Mucosa of rectum (tissue), 2 donors: ENCODE data around the gene MICAL2.

ENCODE experiments used
- H3K27ac ChIP-seq, 2 donors: one replicate each; pipeline ENCODE4 v1.7.0; 2013; ENCODE audit warnings: inconsistent platforms in 2 of 2, low read depth in 2 of 2, low read length in 2 of 2
- H3K27me3 ChIP-seq, 2 donors: one replicate each; pipeline ENCODE4 v1.7.0; 2013; ENCODE audit warnings: low read length in 2 of 2; ENCODE audit not compliant: control insufficient read depth in 2 of 2, insufficient read depth in 2 of 2
- H3K36me3 ChIP-seq, 2 donors: one replicate each; pipeline ENCODE4 v1.7.0; 2013; ENCODE audit warnings: low read length in 2 of 2; ENCODE audit not compliant: control insufficient read depth in 2 of 2, insufficient read depth in 2 of 2
- H3K4me1 ChIP-seq, 2 donors: one replicate each; pipeline ENCODE4 v1.7.0; 2013; ENCODE audit warnings: low read length in 2 of 2, mild to moderate bottlenecking in 1 of 2; ENCODE audit not compliant: control insufficient read depth in 2 of 2, insufficient read depth in 2 of 2
- H3K4me3 ChIP-seq, 2 donors: one replicate each; pipeline ENCODE4 v1.7.0; 2013; ENCODE audit warnings: low read length in 2 of 2
- H3K9ac ChIP-seq, 2 donors: one replicate each; pipeline ENCODE4 v1.7.0; 2013; ENCODE audit warnings: low read length in 2 of 2, low read depth in 1 of 2, mild to moderate bottlenecking in 1 of 2
- H3K9me3 ChIP-seq, 2 donors: one replicate each; pipeline ENCODE4 v1.7.0; 2013; ENCODE audit warnings: low read length in 2 of 2; ENCODE audit not compliant: control insufficient read depth in 2 of 2
- donor health status: healthy.
- donor health status: Normal muscosa, but diverticular disease.

The MICAL2 gene

GRCh38 chr11:12176410-12176809 is 66.0 kb downstream of the MICAL2 start:
- H3K4me1 ChIP-seq, result peaks cover 9 to 20% of the 10 kb centered on the region in 2 donors

GRCh38 chr11:12177739-12178338 is 67.4 kb downstream of the MICAL2 start:
- Histone ChIP-seq H3K4me3 (no peak overlapping the region), H3K4me1 (peaks cover 8 to 15% of the 10 kb centered on the region in 2 donors), H3K36me3 (peaks cover 0 to 5% of the 10 kb centered on the region in 2 donors), H3K27me3 (no peaks in the 10 kb centered on the region), H3K27ac (peak overlapping the region in 1 of 2 donors; percentile 1), H3K9me3 (no peaks in the 10 kb centered on the region), H3K9ac (no peak overlapping the region)

More at GRCh38 chr11:12176410-12176809, 66.0 kb downstream of the MICAL2 start:
- H3K9ac ChIP-seq, result no peak overlapping the region
- no peak overlapping the region for H3K4me3 ChIP-seq
- H3K27me3 ChIP-seq, result no peaks in the 10 kb centered on the region
- no peak overlapping the region for H3K27ac ChIP-seq
- H3K36me3 ChIP-seq, result peaks cover 6 to 10% of the 10 kb centered on the region in 2 donors
- H3K9me3 ChIP-seq, result no peaks in the 10 kb centered on the region

GRCh38 chr11:12179019-12179418 is 68.6 kb downstream of the MICAL2 start:
- peak overlapping the region; percentile 49 to 69 for H3K27ac ChIP-seq
- no peaks in the 10 kb centered on the region for H3K27me3 ChIP-seq
- H3K9ac ChIP-seq, result peak overlapping the region; percentile 27 to 55
- H3K9me3 ChIP-seq, result no peaks in the 10 kb centered on the region
- H3K4me3 ChIP-seq, result peak overlapping the region in 1 of 2 donors; percentile 28
- peaks cover 8 to 15% of the 10 kb centered on the region in 2 donors for H3K4me1 ChIP-seq
- H3K36me3 ChIP-seq, result peaks cover 3 to 6% of the 10 kb centered on the region in 2 donors

DNA sequence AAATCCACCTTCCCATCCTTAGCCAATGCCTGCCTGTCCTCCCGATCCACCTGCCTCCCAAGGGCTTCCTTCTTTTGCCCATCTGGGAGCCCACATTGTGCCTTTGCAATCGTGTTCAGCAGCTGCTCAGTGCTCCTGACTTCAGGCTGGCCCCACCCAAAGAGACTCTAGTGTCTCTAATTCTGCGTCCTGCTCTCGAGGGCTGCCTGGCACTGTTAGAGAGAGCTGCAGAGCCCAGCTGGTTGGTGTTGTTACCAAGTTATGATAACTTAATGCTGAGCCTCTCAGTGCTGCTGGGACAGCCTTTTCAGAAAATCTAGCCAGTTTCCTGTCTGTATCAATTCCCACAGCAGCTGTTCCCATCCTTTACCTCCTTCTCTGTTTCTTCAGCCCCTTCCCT is 69.1 kb downstream of the MICAL2 start:
- H3K36me3 ChIP-seq, result peaks cover 3 to 11% of the 10 kb centered on the region in 2 donors
- H3K9ac ChIP-seq, result peak overlapping the region; percentile 27 to 55
- peaks cover 8 to 15% of the 10 kb centered on the region in 2 donors for H3K4me1 ChIP-seq
- H3K27me3 ChIP-seq, result no peaks in the 10 kb centered on the region
- no peaks in the 10 kb centered on the region for H3K9me3 ChIP-seq
- peak overlapping the region in 1 of 2 donors; percentile 28 for H3K4me3 ChIP-seq
- peak overlapping the region; percentile 49 to 69 for H3K27ac ChIP-seq

GRCh38 chr11:12180257-12181205 is 70.1 kb downstream of the MICAL2 start:
- H3K27me3 ChIP-seq, result no peaks in the 10 kb centered on the region
- no peak overlapping the region for H3K27ac ChIP-seq
- H3K9ac ChIP-seq, result no peak overlapping the region
- H3K4me3 ChIP-seq, result no peak overlapping the region
- peaks cover 3 to 12% of the 10 kb centered on the region in 2 donors for H3K36me3 ChIP-seq
- H3K4me1 ChIP-seq, result peaks cover 8 to 15% of the 10 kb centered on the region in 2 donors
- H3K9me3 ChIP-seq, result no peaks in the 10 kb centered on the region

GRCh38 chr11:12182302-12182675 is 71.9 kb downstream of the MICAL2 start:
- Histone ChIP-seq H3K9ac (no peak overlapping the region), H3K4me1 (peaks cover 8 to 15% of the 10 kb centered on the region in 2 donors), H3K4me3 (no peak overlapping the region), H3K27me3 (no peaks in the 10 kb centered on the region), H3K9me3 (no peaks in the 10 kb centered on the region), H3K36me3 (peaks cover 5 to 9% of the 10 kb centered on the region in 2 donors), H3K27ac (no peak overlapping the region)

DNA sequence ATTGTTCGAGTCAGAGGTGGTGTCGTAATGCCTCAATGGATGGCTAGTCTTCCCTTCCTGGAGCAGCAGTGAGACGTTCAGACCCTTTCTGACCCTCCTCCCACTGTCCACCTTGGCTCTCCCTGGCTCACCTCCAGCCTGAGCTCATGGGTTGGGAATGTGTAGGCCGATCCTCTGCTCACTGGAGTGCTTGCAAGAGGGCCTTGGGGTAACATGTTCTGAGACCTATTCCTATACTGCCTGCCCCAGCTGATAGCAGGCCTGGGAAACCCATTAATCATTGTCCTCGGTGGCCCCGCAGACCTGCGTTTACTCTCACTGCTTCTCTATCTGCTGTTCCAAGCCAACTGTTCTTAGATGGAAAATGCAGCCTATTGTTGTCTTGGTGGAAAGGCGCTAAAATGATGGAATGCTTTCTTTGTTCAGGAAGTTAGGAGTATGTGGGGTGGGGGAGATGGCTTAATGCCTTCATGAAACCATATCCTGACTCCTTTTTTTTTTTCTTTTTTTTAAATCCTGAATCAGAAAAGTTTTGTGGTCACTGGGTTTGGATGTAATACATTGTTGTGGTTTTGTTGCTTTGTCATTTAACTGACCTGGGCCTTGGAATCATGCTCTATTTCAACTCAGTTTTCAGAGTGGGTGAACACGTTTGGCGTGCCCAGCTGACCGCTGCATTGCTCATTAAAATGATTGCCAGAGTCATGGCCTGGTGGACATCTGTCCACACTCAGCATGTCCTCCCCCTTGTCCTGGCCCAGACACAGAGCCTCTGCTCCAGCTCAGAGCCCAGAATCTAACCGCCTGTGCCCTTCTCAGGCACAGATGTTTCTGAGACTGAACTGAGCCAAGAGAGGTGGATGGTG is 72.5 kb downstream of the MICAL2 start:
- peak overlapping the region in 1 of 2 donors; percentile 6 for H3K27ac ChIP-seq
- H3K27me3 ChIP-seq, result no peaks in the 10 kb centered on the region
- H3K36me3 ChIP-seq, result peaks cover 5 to 9% of the 10 kb centered on the region in 2 donors
- H3K9ac ChIP-seq, result no peak overlapping the region
- H3K9me3 ChIP-seq, result no peaks in the 10 kb centered on the region
- no peak overlapping the region for H3K4me3 ChIP-seq
- peaks cover 8 to 15% of the 10 kb centered on the region in 2 donors for H3K4me1 ChIP-seq

- H3K4me3 ChIP-seq, result no peak overlapping the region
- H3K9me3 ChIP-seq, result no peaks in the 10 kb centered on the region
- peaks cover 10 to 18% of the 10 kb centered on the region in 2 donors for H3K36me3 ChIP-seq
- no peak overlapping the region for H3K27ac ChIP-seq
- H3K9ac ChIP-seq, result no peak overlapping the region
- no peaks in the 10 kb centered on the region for H3K27me3 ChIP-seq
- H3K4me1 ChIP-seq, result peaks cover 4 to 10% of the 10 kb centered on the region in 2 donors
These were observed 73.6 kb downstream of the MICAL2 start for GRCh38 chr11:12183827-12184620.

DNA sequence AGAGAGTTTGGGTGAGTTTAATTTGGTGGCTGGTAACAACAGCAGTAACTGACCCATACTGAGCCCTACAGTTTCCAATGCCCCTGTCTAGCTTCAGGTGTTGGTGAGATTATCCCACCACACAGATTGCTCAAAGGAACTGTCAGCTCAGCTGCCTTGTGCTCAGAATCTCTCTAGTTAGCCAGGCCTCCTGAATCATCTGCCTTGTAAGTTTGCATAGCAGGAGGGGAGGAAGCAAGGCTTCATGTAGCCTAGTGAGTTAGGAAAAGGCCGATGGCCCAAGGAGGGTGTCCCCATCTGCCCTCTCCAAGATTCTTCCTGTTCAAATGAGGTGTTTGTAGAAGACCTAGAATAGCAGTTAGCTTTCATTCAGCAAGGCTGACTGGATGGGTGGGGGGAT is 74.3 kb downstream of the MICAL2 start:
- no peak overlapping the region for H3K4me3 ChIP-seq
- H3K9me3 ChIP-seq, result no peaks in the 10 kb centered on the region
- H3K27ac ChIP-seq, result no peak overlapping the region
- H3K4me1 ChIP-seq, result peaks cover 0 to 3% of the 10 kb centered on the region in 2 donors
- peaks cover 14 to 22% of the 10 kb centered on the region in 2 donors for H3K36me3 ChIP-seq
- no peak overlapping the region for H3K9ac ChIP-seq
- no peaks in the 10 kb centered on the region for H3K27me3 ChIP-seq
